Esophagus squamous epithelium (tissue), 4 donors: Measurements from ENCODE around the gene SLC38A4.

Experiments
- CTCF ChIP-seq, 6 experiments: fragments of 450-650 bp in 4 of 6; fragments of 200-600 bp in 2 of 6; sonication (generic) in 2 of 6; IDR thresholded peaks; one replicate each; pipeline ENCODE4 v1.5.1; 2016 to 2019; ENCODE audit warnings: antibody characterized with exemption in 6 of 6, mild to moderate bottlenecking in 4 of 6, moderate library complexity in 4 of 6
- POLR2A ChIP-seq, 4 donors: fragments of 450-650 bp; IDR thresholded peaks; one replicate each; pipeline ENCODE4 v1.6.1; 2017; ENCODE audit warnings: antibody characterized with exemption in 4 of 4, mild to moderate bottlenecking in 4 of 4, moderate library complexity in 3 of 4

- TF ChIP-seq CTCF (IDR thresholded peaks at IDR 0.05), result no peak
- TF ChIP-seq POLR2A (IDR thresholded peaks at IDR 0.05), result no peak
Measured at GRCh38 chr12:46857486-46857885, 31.7 kb upstream of the SLC38A4 start.
